Thoracic aorta (tissue), 2 donors: ENCODE data around the gene TMEM98. TPM values are rescaled to one million over a fixed set of nuclear protein-coding genes. Genes with fewer than 3 reads are reported as not detected.

Source experiments
- ATAC-seq: fragments of 150-250 bp; one replicate; pipeline ENCODE4 v1.8.0; 2017; ENCODE audit warnings: low read depth; ENCODE audit not compliant: insufficient number of reproducible peaks, low FRiP score
- DNase-seq: peaks from one replicate; pipeline ENCODE4 v3.0.0-alpha.2; 2020; ENCODE audit warnings: low spot score
- H3K27ac ChIP-seq, 2 donors: fragments of 200-600 bp; sonication (generic); 1 replicate in 1 of 2; 2 replicates in 1 of 2; pipeline ENCODE4 v1.5.1; 2016; ENCODE audit warnings: mild to moderate bottlenecking in 2 of 2, moderate library complexity in 2 of 2
- H3K27me3 ChIP-seq: fragments of 200-600 bp; sonication (generic); replicated peaks from 2 replicates; pipeline ENCODE4 v1.6.0; 2016; ENCODE audit warnings: mild to moderate bottlenecking; ENCODE audit not compliant: insufficient read depth
- H3K36me3 ChIP-seq: fragments of 200-600 bp; sonication (generic); one replicate; pipeline ENCODE4 v1.5.1; 2016
- H3K4me1 ChIP-seq, 2 donors: fragments of 200-600 bp; sonication (generic); 1 replicate in 1 of 2; 2 replicates in 1 of 2; pipeline versions ENCODE4 v1.5.1 to v1.6.0; 2016; ENCODE audit warnings: low read depth in 2 of 2, mild to moderate bottlenecking in 1 of 2; ENCODE audit not compliant: control insufficient read depth in 1 of 2
- H3K4me3 ChIP-seq: fragments of 200-600 bp; sonication (generic); 2 replicates; pipeline ENCODE4 v1.5.1; 2016; ENCODE audit warnings: mild to moderate bottlenecking
- H3K9me3 ChIP-seq: fragments of 200-600 bp; sonication (generic); 2 replicates; pipeline ENCODE4 v1.5.1; 2016
- total RNA-seq, 2 donors: library from RNA; depleted of rRNA; stranded (reverse); fragments of >200 nt; gene quantifications; one replicate each; pipeline versions ENCODE4 v1.1.0 to v1.2.3, GENCODE V29; 2016
- TF ChIP-seq, protein P1 (sequence below): fragments of 200-600 bp; sonication (generic); IDR thresholded peaks from one replicate; pipeline ENCODE4 v1.5.1; 2019; ENCODE audit warnings: antibody characterized with exemption

The TMEM98 gene
- total RNA-seq, 2 donors from 2014 or later: 85.3 to 87.1 TPM

DNA sequence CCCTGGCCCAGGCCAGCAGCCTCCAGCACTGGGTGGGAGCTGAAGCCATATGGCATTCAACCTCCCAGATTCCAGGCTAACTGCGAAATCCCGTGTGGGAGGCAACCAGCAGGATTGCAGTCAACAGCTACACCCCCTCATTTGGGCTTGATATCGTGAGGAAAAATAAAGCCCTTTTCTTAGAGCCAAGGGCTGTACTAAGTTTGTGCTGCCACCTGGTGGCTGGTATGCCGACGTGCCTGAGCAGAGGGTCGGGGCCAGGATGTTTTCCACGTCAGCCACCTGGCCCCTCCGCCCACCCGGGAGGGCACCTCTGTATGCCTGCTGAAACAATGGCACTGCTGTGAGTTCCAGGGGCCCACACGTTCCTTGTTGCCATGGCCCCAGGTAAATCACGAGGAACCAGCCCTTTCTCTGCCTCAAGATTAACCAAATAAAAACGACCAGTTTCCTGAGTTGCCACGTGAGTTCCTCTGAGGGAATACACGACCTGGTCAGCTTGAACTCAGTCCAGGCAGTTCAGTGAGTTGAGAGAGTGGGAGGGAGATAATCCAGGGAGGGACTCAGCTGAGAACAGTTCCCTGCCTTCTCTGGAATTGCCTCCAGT, 9.0 kb downstream of the TMEM98 start:
- peak; percentile 53 for ATAC-seq
- DNase-seq: peak; percentile 18

DNA sequence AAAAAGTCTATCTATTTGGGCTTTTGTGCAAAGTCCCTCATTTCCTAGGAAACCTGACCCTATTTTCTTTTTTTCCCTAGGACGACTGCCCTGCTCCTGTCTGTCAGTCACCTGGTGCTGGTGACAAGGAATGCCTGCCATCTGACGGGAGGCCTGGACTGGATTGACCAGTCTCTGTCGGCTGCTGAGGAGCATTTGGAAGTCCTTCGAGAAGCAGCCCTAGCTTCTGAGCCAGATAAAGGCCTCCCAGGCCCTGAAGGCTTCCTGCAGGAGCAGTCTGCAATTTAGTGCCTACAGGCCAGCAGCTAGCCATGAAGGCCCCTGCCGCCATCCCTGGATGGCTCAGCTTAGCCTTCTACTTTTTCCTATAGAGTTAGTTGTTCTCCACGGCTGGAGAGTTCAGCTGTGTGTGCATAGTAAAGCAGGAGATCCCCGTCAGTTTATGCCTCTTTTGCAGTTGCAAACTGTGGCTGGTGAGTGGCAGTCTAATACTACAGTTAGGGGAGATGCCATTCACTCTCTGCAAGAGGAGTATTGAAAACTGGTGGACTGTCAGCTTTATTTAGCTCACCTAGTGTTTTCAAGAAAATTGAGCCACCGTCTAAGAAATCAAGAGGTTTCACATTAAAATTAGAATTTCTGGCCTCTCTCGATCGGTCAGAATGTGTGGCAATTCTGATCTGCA, 12.9 kb downstream of the TMEM98 start:
- H3K27me3 ChIP-seq: no peaks in the 10 kb centered on the region
- peaks cover 29% of the 10 kb centered on the region for H3K36me3 ChIP-seq
- TF ChIP-seq, protein P1, sequence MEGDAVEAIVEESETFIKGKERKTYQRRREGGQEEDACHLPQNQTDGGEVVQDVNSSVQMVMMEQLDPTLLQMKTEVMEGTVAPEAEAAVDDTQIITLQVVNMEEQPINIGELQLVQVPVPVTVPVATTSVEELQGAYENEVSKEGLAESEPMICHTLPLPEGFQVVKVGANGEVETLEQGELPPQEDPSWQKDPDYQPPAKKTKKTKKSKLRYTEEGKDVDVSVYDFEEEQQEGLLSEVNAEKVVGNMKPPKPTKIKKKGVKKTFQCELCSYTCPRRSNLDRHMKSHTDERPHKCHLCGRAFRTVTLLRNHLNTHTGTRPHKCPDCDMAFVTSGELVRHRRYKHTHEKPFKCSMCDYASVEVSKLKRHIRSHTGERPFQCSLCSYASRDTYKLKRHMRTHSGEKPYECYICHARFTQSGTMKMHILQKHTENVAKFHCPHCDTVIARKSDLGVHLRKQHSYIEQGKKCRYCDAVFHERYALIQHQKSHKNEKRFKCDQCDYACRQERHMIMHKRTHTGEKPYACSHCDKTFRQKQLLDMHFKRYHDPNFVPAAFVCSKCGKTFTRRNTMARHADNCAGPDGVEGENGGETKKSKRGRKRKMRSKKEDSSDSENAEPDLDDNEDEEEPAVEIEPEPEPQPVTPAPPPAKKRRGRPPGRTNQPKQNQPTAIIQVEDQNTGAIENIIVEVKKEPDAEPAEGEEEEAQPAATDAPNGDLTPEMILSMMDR: no peak
- H3K4me1 ChIP-seq: peaks cover 15 to 27% of the 10 kb centered on the region in 2 donors
- DNase-seq (no peak), ATAC-seq (no peak)
- H3K4me3 ChIP-seq: no peak overlapping the region
- H3K9me3 ChIP-seq: no peaks in the 10 kb centered on the region
- no peak overlapping the region for H3K27ac ChIP-seq

More for the DNA sequence above, 9.0 kb downstream of the TMEM98 start:
- Histone ChIP-seq H3K36me3 (peaks cover 52% of the 10 kb centered on the region), H3K4me3 (peak overlapping the region; percentile 52), H3K27me3 (no peaks in the 10 kb centered on the region), H3K27ac (peak overlapping the region; percentile 67 to 74), H3K4me1 (peaks cover 8 to 15% of the 10 kb centered on the region in 2 donors), H3K9me3 (no peaks in the 10 kb centered on the region)
- TF ChIP-seq, protein P1: peak; percentile 92

DNA sequence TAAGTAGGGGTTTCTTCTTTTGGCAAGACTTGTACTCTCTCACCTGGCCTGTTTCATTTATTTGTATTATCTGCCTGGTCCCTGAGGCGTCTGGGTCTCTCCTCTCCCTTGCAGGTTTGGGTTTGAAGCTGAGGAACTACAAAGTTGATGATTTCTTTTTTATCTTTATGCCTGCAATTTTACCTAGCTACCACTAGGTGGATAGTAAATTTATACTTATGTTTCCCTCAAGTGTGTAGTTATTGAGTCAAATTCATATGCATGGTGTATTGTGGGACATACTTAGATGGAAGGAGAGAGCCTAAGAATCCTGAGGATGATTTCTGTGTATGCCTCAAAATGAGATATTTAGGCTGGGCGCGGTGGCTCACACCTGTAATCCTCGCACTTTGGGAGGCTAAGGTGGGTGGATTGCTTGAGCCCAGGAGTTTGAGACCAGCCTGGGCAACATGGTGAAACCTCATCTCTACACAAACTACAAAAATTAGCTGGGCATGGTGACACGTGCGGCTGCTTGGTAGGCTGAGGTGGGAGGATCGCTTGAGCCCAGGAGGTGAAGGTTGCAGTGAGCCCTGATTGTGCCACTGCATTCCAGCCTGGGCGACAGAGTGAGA, 13.6 kb downstream of the TMEM98 start:
- no peak for DNase-seq
- TF ChIP-seq, protein P1: peak; percentile 24
- peaks cover 13 to 21% of the 10 kb centered on the region in 2 donors for H3K4me1 ChIP-seq
- peaks cover 29% of the 10 kb centered on the region for H3K36me3 ChIP-seq
- H3K9me3 ChIP-seq: no peaks in the 10 kb centered on the region
- H3K27ac ChIP-seq: no peak overlapping the region
- no peak for ATAC-seq
- H3K27me3 ChIP-seq: no peaks in the 10 kb centered on the region
- no peak overlapping the region for H3K4me3 ChIP-seq

DNA sequence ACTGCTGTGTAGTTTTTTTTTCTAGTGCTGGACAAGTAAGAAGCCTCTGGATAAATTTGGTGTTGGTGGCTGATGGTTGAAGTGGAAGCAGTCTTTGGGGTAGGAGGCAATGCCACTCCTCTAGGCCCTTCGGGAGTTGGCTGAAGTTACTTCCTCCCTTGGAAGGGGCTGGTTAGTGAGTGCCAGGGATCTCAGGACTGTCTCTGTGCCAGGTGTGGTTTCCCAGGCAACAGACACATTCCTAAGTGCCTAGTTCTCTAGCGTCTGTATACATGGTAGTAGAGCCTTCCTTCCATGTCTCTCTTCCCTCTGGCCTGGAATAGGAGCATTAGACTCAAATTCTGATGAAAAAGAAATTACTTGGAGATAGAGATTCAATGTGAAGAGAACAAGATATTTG, 15.3 kb downstream of the TMEM98 start:
- Histone ChIP-seq H3K9me3 (no peaks in the 10 kb centered on the region), H3K27ac (peak overlapping the region in 1 of 2 donors; percentile 33), H3K4me3 (no peak overlapping the region), H3K4me1 (peaks cover 7 to 12% of the 10 kb centered on the region in 2 donors), H3K36me3 (peaks cover 24% of the 10 kb centered on the region), H3K27me3 (no peaks in the 10 kb centered on the region)
- ATAC-seq (peak; percentile 54), DNase-seq (no peak)
- TF ChIP-seq, protein P1: no peak

DNA sequence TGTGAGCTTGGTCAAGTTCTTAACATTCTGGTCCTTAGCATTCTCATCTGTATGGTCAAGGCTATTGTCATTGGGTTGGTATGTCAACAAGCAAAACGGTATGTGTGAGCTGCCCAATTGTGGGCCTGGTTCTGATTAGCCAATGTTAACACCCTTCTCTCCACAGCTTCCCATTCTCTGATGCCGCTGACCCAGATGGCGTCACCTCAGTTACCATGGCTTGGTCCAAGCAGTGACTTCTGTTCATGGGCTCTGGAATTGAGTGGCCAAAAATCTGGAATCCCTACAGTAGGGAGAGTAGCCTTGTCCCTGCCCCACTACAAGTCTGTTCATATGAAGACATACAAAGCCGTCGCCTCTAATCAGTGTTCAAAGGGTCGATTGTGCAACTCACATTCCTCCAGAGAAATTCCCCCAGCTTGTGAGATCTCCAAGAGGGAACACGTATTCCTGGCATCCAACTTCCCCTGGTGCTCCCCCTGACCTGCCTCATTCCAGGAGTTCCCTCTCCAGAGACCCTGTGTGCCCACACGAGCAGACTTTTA, 15.8 kb downstream of the TMEM98 start:
- TF ChIP-seq, protein P1: no peak
- no peak for ATAC-seq
- H3K4me3 ChIP-seq: no peak overlapping the region
- no peak for DNase-seq
- H3K36me3 ChIP-seq: peaks cover 22% of the 10 kb centered on the region
- H3K9me3 ChIP-seq: no peaks in the 10 kb centered on the region
- H3K27ac ChIP-seq: peak overlapping the region in 1 of 2 donors; percentile 33
- peaks cover 7 to 12% of the 10 kb centered on the region in 2 donors for H3K4me1 ChIP-seq
- H3K27me3 ChIP-seq: no peaks in the 10 kb centered on the region
